Mammary epithelial cell (primary cell): ENCODE results near the gene SHCBP1.
"Not testable (repeated sequence)": the region's sequence is repeated elsewhere in the genome, so short reads cannot be mapped to it uniquely, and the experiment has no call there.

Experiments
- CTCF ChIP-seq, 2 donors: IDR thresholded peaks in 1 of 2; conservative IDR thresholded peaks in 1 of 2; 2 replicates each; pipeline ENCODE4 v1.5.1; 2011 to 2012; ENCODE audit warnings: inconsistent platforms in 2 of 2, low read length in 2 of 2, mild to moderate bottlenecking in 2 of 2, control low read depth in 1 of 2, low read depth in 1 of 2; ENCODE audit not compliant: insufficient read depth in 1 of 2; ENCODE audit errors: extremely low read depth in 1 of 2
- EZH2 ChIP-seq: IDR thresholded peaks from 2 replicates; pipeline ENCODE4 v1.6.1; 2012; ENCODE audit warnings: low read length, inconsistent platforms, borderline replicate concordance

GRCh38 chr16:46554435-46554834, 66.7 kb downstream of the SHCBP1 start:
- TF ChIP-seq CTCF (conservative IDR thresholded peaks at IDR 0.05 in 1 of 2, IDR thresholded peaks at IDR 0.05 in 1 of 2; ENCODE audit: extremely low read depth in 1 of 2, insufficient read depth in 1 of 2, low read depth in 1 of 2, low read length in 2 of 2), result peak; percentile 73 to 91
- not testable (repeated sequence) for TF ChIP-seq EZH2
